Measurements from ENCODE around the gene INTS15. TPM values are rescaled to one million over a fixed set of nuclear protein-coding genes. Genes with fewer than 3 reads are reported as not detected.

INTS15 gene
- total and polyA plus RNA-seq, 10 of the 15 experiments (the other 5 are each of a cell fraction or from before 2014, with no cell fraction given), result 0.89 to 28.2 (median 16.8) TPM

GRCh38 chr7:6642861-6643640 is 53.2 kb downstream of the INTS15 start:
- ATAC-seq (no peak), DNase-seq (ENCODE audit: low read depth, low spot score) (no peak), FAIRE-seq (no peak)
- RAD21 ChIA-PET (ENCODE audit: unreplicated experiment), result no interaction called here
- TF ChIP-seq ZNF24 (IDR thresholded peaks at IDR 0.05) (no peak), CBX5 (IDR thresholded peaks at IDR 0.05; ENCODE audit: low read depth) (no peak), WRNIP1 (IDR thresholded peaks at IDR 0.05; ENCODE audit: borderline replicate concordance, low read depth, low read length) (no peak), PML (IDR thresholded peaks at IDR 0.05; ENCODE audit: low read length) (no peak), HDGF (IDR thresholded peaks at IDR 0.05) (no peak), JUND (IDR thresholded peaks at IDR 0.05; ENCODE audit: low read depth, low read length) (no peak), MTA2 (IDR thresholded peaks at IDR 0.05; ENCODE audit: low read depth) (no peak), RELA (IDR thresholded peaks at IDR 0.05; ENCODE audit: borderline replicate concordance, partially characterized antibody) (no peak)
- TF ChIP-seq, protein P1, sequence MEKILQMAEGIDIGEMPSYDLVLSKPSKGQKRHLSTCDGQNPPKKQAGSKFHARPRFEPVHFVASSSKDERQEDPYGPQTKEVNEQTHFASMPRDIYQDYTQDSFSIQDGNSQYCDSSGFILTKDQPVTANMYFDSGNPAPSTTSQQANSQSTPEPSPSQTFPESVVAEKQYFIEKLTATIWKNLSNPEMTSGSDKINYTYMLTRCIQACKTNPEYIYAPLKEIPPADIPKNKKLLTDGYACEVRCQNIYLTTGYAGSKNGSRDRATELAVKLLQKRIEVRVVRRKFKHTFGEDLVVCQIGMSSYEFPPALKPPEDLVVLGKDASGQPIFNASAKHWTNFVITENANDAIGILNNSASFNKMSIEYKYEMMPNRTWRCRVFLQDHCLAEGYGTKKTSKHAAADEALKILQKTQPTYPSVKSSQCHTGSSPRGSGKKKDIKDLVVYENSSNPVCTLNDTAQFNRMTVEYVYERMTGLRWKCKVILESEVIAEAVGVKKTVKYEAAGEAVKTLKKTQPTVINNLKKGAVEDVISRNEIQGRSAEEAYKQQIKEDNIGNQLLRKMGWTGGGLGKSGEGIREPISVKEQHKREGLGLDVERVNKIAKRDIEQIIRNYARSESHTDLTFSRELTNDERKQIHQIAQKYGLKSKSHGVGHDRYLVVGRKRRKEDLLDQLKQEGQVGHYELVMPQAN (conservative IDR thresholded peaks at IDR 0.05), result no peak
- intact Hi-C loops (cut with micrococcal nuclease; ENCODE audit: unreplicated experiment), result no loop called here
- SMC1A ChIA-PET (ENCODE audit: uncharacterized antibody, unreplicated experiment), result no interaction called here
- H4K20me1 ChIP-seq (ENCODE audit: control insufficient read depth, insufficient read depth), result no peaks in the 10 kb centered on the region; the same call in 1 of the 2 replicates
- H3K9ac ChIP-seq (ENCODE audit: control insufficient read depth, insufficient read depth, low read length), result no peak overlapping the region
- POLR2A ChIA-PET, result no interaction called here
- no peak overlapping the region for H3K4me3 ChIP-seq
- CTCF ChIA-PET, result no interaction called here
- H2AFZ ChIP-seq (ENCODE audit: control insufficient read depth, low read depth, low read length), result no peak overlapping the region
- H3K4me1 ChIP-seq (ENCODE audit: control insufficient read depth, insufficient read depth, low read length), result peaks cover 6% of the 10 kb centered on the region; the same call in 1 of the 2 replicates
- H3K36me3 ChIP-seq (ENCODE audit: control insufficient read depth in 2 of 2, insufficient read depth in 2 of 2, low read length in 1 of 2), result peaks cover 5 to 29% of the 10 kb centered on the region in 2 experiments
- BruUV-seq (replicated peaks), result no TSS peak
- H3K9me3 ChIP-seq (replicated peaks; ENCODE audit: control insufficient read depth, insufficient read depth, low read length), result no peaks in the 10 kb centered on the region; the same call in 2 of the 3 replicates
- H3K27me3 ChIP-seq (replicated peaks in 1 of 2; ENCODE audit: control insufficient read depth in 2 of 2, insufficient read depth in 2 of 2, low read length in 1 of 2), result no peaks in the 10 kb centered on the region
- no peak overlapping the region for H3K27ac ChIP-seq (ENCODE audit: control insufficient read depth, insufficient read depth)
- H3K4me2 ChIP-seq (ENCODE audit: control insufficient read depth, insufficient read depth), result no peak overlapping the region
- WGBS (ENCODE audit: insufficient coverage, insufficient replicate concordance, low lambda C conversion rate, missing lambda C conversion rate), result 94% methylated on average over 20 of the region's 22 CpGs
- peaks cover 10% of the 10 kb centered on the region for H3K79me2 ChIP-seq (ENCODE audit: control insufficient read depth, insufficient read depth, low read length)
- in situ Hi-C loops (cut with MboI), result no loop called here
